Testis (tissue), 3 donors: ENCODE data around the gene ZNF584. TPM values are rescaled to one million over a fixed set of nuclear protein-coding genes. Genes with fewer than 3 reads are reported as not detected.

ENCODE experiments used
- DNase-seq: peaks from one replicate; pipeline ENCODE4 v3.0.0-alpha.2; 2019
- H3K27ac ChIP-seq, 2 donors: fragments of 200-600 bp; sonication (generic); one replicate each; pipeline ENCODE4 v1.5.1; 2019
- H3K27me3 ChIP-seq: fragments of 200-600 bp; sonication (generic); one replicate; pipeline ENCODE4 v1.5.1; 2019
- H3K36me3 ChIP-seq: fragments of 200-600 bp; sonication (generic); one replicate; pipeline ENCODE4 v1.5.1; 2017; ENCODE audit warnings: low read depth; ENCODE audit errors: missing control alignments
- H3K4me1 ChIP-seq: fragments of 200-600 bp; sonication (generic); one replicate; pipeline ENCODE4 v1.5.1; 2019
- H3K4me3 ChIP-seq, 2 donors: fragments of 200-600 bp; sonication (generic); one replicate each; pipeline ENCODE4 v1.5.1; 2017 to 2019
- H3K9me3 ChIP-seq: fragments of 200-600 bp; sonication (generic); one replicate; pipeline ENCODE4 v1.5.1; 2017
- POLR2A ChIP-seq: fragments of 450-650 bp; IDR thresholded peaks from one replicate; pipeline ENCODE4 v1.6.1; 2017; ENCODE audit warnings: antibody characterized with exemption, mild to moderate bottlenecking, moderate library complexity
- WGBS, 2 donors: methylation state at CpG; one replicate each; pipeline ENCODE4 v1.1.5; 2018; 5-methylcytosine and 5-hydroxymethylcytosine counted together
- intact Hi-C: fragments of 100-400 bp; cut with DNase I; formaldehyde crosslinking; loops from one replicate; pipeline ENCODE4 v1.15.1; 2023; ENCODE audit warnings: low total_unique reads
- polyA plus RNA-seq: library from polyadenylated mRNA; stranded (reverse); fragments of 350-450 nt; fragmentation: Illumina TruSeq; extraction: RNeasy Lipid Tissue Mini Kit (QIAGEN cat#74804); gene quantifications from one replicate; pipeline ENCODE4 v1.2.3, GENCODE V29; 2014; ENCODE audit warnings: low read depth, low replicate concordance; ENCODE audit not compliant: insufficient read depth
- total RNA-seq, 2 donors: library from RNA; depleted of rRNA; stranded (reverse); fragments of >200 nt; gene quantifications; one replicate each; pipeline ENCODE4 v1.2.3, GENCODE V29; 2016
- TF ChIP-seq, protein P1 (sequence below), 3 experiments: fragments of 450-650 bp in 2 of 3; fragments of 200-600 bp in 1 of 3; sonication (generic) in 1 of 3; IDR thresholded peaks; one replicate each; pipeline ENCODE4 v1.5.1; 2016 to 2019; ENCODE audit warnings: antibody characterized with exemption in 3 of 3, mild to moderate bottlenecking in 2 of 3, moderate library complexity in 1 of 3

ZNF584 gene
- total and polyA plus RNA-seq, 3 donors from 2014 or later = 10.4 to 33.9 (median 22.1) TPM

DNA sequence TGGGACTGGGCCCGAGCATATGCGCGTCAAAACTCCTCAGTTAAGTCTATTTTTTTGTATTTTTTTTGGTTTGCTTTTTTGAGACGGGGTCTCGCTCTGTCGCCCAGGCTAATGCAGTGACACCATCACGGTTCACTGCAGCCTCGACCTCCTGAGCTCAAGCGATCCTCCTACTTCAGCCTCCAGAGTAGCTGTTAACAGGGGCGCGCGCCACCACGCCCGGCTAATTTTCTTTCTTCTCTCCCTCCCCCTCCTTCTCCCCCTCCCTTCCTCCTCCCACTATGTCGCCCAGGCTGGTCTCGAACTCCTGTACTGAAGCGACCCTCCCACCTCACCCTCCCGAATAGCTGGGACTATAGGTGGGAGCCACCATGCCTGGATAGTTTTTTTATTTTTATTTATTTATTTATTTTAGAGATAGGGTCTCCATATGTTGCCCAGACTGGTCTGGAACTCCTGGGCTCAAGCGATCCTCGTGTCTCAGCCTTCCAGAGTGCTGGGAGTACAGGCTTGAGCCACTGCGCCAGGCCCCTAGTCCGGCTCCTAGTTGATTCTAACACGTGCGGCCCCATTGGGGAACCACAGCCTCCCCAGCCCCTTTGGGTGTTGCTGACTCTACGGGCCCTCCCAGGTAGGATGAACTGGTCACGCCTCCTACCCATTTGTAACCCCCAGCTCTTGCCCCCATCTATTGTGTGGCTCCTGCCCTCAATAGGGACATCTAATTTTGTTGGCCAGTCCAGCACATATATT lies 26.8 kb upstream of the ZNF584 start:
- peaks cover 24% of the 10 kb centered on the region for H3K4me1 ChIP-seq
- H3K27ac ChIP-seq = peak overlapping the region in 1 of 2 donors; percentile 57
- no peaks in the 10 kb centered on the region for H3K36me3 ChIP-seq
- no peaks in the 10 kb centered on the region for H3K9me3 ChIP-seq
- WGBS, 2 donors = 19 to 32% methylated on average over 26 of the region's 26 CpGs
- intact Hi-C loops = no loop called here
- no peaks in the 10 kb centered on the region for H3K27me3 ChIP-seq
- no peak for DNase-seq
- peak overlapping the region; percentile 79 to 80 for H3K4me3 ChIP-seq
- TF ChIP-seq, protein P1, sequence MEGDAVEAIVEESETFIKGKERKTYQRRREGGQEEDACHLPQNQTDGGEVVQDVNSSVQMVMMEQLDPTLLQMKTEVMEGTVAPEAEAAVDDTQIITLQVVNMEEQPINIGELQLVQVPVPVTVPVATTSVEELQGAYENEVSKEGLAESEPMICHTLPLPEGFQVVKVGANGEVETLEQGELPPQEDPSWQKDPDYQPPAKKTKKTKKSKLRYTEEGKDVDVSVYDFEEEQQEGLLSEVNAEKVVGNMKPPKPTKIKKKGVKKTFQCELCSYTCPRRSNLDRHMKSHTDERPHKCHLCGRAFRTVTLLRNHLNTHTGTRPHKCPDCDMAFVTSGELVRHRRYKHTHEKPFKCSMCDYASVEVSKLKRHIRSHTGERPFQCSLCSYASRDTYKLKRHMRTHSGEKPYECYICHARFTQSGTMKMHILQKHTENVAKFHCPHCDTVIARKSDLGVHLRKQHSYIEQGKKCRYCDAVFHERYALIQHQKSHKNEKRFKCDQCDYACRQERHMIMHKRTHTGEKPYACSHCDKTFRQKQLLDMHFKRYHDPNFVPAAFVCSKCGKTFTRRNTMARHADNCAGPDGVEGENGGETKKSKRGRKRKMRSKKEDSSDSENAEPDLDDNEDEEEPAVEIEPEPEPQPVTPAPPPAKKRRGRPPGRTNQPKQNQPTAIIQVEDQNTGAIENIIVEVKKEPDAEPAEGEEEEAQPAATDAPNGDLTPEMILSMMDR (IDR thresholded peaks at IDR 0.05) = no peak
- TF ChIP-seq POLR2A = no peak

DNA sequence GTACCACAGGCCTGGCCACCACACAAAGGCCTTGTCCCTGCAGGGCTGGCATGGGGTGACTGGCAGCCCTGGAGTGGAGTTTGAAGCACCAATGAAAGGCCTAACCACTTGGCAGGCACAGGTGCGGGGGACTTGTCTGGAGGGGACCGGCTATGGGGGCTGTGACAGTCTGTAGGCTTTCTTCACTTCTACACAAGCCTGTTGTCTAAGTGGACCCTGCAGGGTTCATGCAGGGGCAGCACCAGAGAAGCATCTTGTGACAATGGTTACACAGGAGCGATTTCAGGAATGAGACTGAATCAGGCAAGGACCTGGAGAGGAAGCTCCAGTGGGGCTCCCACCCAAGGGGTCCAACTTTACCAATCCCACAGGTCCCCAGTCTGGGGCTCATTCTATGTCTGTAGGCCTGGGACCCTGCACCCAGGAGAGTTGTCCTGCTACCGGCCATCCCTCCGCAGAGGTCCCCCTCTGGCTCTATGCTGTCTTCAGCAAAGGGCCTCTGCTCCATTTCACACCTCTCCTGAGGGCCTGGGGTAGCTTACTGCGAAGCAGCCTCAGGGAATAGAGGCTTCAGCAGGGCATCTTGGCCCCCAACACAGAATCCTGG lies 25.3 kb upstream of the ZNF584 start:
- TF ChIP-seq, protein P1 (IDR thresholded peaks at IDR 0.05) = no peak
- TF ChIP-seq POLR2A = no peak
- no peak for DNase-seq
- Histone ChIP-seq H3K4me3 (no peak overlapping the region), H3K36me3 (no peaks in the 10 kb centered on the region), H3K4me1 (peaks cover 30% of the 10 kb centered on the region), H3K27me3 (no peaks in the 10 kb centered on the region), H3K27ac (no peak overlapping the region), H3K9me3 (no peaks in the 10 kb centered on the region)
- 91% methylated on average over 6 of the region's 6 CpGs; no CpG with 5 or more reads in 1 of the 2 donors for WGBS, 2 donors
- intact Hi-C loops = no loop called here

DNA sequence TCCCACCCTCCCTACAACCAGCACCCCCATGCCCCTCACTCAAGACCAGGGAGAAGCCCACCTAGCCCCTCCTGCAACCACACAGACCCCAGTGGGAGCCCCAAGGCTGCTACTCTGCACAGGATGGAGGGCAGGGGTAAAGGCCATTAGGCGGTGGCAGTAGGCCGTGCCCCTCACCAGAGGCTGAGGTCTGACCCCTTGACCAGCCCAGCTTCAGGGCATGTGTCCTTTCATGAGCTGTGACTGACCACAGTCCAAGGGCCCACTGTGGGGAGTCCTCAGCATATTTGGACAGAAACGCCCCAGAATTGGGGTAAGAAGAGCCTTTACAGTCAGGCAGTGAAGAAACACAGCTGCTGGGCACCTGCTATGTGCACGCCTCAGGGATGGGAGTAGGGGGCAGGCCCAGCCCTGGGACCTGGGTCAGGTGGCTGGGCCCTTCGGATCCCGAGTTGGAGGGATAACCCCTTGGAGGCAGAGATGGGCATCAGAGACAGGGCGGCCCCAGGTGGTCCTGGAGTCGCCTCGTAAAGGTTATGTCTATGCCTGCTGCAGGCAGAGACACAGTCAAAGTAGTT lies 23.0 kb upstream of the ZNF584 start:
- WGBS, 2 donors = 57 to 66% methylated on average over 5 to 9 of the region's 9 CpGs
- no peaks in the 10 kb centered on the region for H3K36me3 ChIP-seq
- no peaks in the 10 kb centered on the region for H3K9me3 ChIP-seq
- H3K27ac ChIP-seq = peak overlapping the region; percentile 91 to 95
- no peak for TF ChIP-seq POLR2A
- TF ChIP-seq, protein P1 (IDR thresholded peaks at IDR 0.05) = no peak
- intact Hi-C loops = no loop called here
- H3K27me3 ChIP-seq = no peaks in the 10 kb centered on the region
- DNase-seq = no peak
- H3K4me3 ChIP-seq = no peak overlapping the region
- H3K4me1 ChIP-seq = peaks cover 28% of the 10 kb centered on the region

DNA sequence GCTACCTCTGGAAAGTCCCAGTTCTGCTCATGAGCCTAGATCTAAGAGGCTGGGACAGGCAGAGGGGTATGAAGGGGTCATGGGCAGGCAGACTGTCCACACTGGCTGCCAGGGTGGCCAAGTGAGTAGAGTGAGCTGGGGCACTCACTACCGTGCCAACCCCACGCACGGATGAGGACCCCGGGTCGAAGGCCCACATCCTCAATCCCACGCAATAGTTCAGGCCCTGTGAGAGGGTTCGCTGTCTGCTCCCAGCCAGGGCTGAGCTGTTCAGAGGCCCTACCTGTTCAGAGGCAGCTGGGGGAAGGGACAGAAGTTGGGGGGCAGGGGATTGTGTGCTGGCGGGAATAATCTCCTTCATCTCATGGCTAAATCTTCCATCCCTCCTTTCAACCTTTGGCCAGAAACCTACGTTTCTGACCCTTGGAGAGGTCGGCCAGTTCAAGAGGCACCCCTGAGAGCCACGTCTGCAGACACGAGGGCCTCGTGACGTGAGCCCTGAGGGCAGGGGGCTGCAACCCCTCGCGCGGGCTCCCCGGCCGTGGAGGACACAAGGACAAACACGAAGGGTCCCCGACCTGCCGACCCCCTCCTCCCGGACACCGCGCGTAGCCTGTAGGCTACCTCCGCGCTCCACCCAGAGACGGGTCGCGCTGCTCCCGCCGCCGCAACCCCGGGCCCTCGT lies 22.4 kb upstream of the ZNF584 start:
- intact Hi-C loops = no loop called here
- DNase-seq = no peak

More for the DNA sequence above, 22.4 kb upstream of the ZNF584 start:
- H3K4me1 ChIP-seq = peaks cover 28% of the 10 kb centered on the region
- H3K27ac ChIP-seq = peak overlapping the region; percentile 91 to 95
- TF ChIP-seq, protein P1 (IDR thresholded peaks at IDR 0.05) = no peak
- no peak for TF ChIP-seq POLR2A
- peak overlapping the region; percentile 73 to 76 for H3K4me3 ChIP-seq
- no peaks in the 10 kb centered on the region for H3K9me3 ChIP-seq
- no peaks in the 10 kb centered on the region for H3K36me3 ChIP-seq
- 4 to 8% methylated on average over 10 to 36 of the region's 36 CpGs for WGBS, 2 donors
- no peaks in the 10 kb centered on the region for H3K27me3 ChIP-seq
